ENCODE results near the gene VMP1. TPM values are rescaled to one million over a fixed set of nuclear protein-coding genes. Genes with fewer than 3 reads are reported as not detected.

VMP1 gene
- total RNA-seq, 1 donor from 2014 or later = 62.6 TPM

- no peak overlapping the region for H3K27ac Mint-ChIP-seq (ENCODE audit: unreplicated experiment)
- H3K36me3 Mint-ChIP-seq (ENCODE audit: low read depth) = peaks cover 9% of the 10 kb centered on the region
- TF ChIP-seq, protein P1, sequence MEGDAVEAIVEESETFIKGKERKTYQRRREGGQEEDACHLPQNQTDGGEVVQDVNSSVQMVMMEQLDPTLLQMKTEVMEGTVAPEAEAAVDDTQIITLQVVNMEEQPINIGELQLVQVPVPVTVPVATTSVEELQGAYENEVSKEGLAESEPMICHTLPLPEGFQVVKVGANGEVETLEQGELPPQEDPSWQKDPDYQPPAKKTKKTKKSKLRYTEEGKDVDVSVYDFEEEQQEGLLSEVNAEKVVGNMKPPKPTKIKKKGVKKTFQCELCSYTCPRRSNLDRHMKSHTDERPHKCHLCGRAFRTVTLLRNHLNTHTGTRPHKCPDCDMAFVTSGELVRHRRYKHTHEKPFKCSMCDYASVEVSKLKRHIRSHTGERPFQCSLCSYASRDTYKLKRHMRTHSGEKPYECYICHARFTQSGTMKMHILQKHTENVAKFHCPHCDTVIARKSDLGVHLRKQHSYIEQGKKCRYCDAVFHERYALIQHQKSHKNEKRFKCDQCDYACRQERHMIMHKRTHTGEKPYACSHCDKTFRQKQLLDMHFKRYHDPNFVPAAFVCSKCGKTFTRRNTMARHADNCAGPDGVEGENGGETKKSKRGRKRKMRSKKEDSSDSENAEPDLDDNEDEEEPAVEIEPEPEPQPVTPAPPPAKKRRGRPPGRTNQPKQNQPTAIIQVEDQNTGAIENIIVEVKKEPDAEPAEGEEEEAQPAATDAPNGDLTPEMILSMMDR (conservative IDR thresholded peaks at IDR 0.05) = no peak
- peak overlapping the region; percentile 15 for H3K4me3 Mint-ChIP-seq
- peaks cover 41% of the 10 kb centered on the region for H3K4me1 Mint-ChIP-seq
- no peaks in the 10 kb centered on the region for H3K9me3 Mint-ChIP-seq
- DNase-seq (ENCODE audit: low read depth, low spot score) = no peak
- no peaks in the 10 kb centered on the region for H3K27me3 Mint-ChIP-seq (ENCODE audit: low read depth)
These were observed 135.6 kb downstream of the VMP1 start for GRCh38 chr17:59842901-59843652.

DNA sequence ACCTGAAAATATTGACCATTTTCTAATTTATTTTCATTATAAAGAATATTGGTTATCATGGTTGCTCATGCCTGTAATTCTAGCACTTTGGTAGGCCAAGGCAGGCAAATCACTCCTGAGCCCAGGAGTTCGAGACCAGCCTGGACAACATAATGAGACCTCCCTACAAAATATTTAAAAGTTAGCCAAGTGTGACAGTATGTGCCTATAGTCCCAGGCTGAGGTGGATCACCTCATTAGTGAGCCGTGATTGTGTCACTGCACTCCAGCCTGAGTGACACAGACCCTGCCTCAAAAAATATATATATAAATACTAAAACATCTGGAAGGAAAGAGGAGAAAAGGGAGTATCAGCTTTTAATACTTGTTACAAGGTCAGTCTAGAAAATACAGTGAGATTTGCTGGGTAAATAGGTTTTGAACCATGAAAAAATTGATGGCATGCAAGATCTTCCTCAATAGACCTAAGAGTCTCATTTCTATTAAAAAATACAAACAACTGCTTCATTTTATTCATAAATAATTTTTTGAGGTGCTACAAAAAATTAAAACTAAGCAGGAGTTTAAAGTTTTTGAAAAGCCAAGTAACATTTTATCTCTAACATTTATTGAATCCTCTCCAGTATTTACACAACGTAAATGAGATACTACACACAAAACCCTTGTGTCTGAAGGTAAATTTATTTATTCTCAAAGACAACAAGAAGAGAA lies 137.6 kb downstream of the VMP1 start:
- TF ChIP-seq, protein P1 (conservative IDR thresholded peaks at IDR 0.05) = no peak
- Mint-ChIP-seq H3K9me3 (no peaks in the 10 kb centered on the region), H3K4me3 (no peak overlapping the region), H3K27ac (ENCODE audit: unreplicated experiment) (no peak overlapping the region), H3K36me3 (ENCODE audit: low read depth) (peaks cover 9% of the 10 kb centered on the region), H3K4me1 (peaks cover 22% of the 10 kb centered on the region), H3K27me3 (ENCODE audit: low read depth) (peaks cover 3% of the 10 kb centered on the region)
- DNase-seq (ENCODE audit: low read depth, low spot score) = no peak

- no peak overlapping the region for H3K4me3 Mint-ChIP-seq
- peaks cover 14% of the 10 kb centered on the region for H3K4me1 Mint-ChIP-seq
- no peaks in the 10 kb centered on the region for H3K9me3 Mint-ChIP-seq
- TF ChIP-seq, protein P1 (conservative IDR thresholded peaks at IDR 0.05) = no peak
- H3K27ac Mint-ChIP-seq (ENCODE audit: unreplicated experiment) = no peak overlapping the region
- H3K36me3 Mint-ChIP-seq (ENCODE audit: low read depth) = peaks cover 9% of the 10 kb centered on the region
- no peak for DNase-seq (ENCODE audit: low read depth, low spot score)
- H3K27me3 Mint-ChIP-seq (ENCODE audit: low read depth) = peaks cover 3% of the 10 kb centered on the region
These were observed 138.3 kb downstream of the VMP1 start for GRCh38 chr17:59845595-59846393.

DNA sequence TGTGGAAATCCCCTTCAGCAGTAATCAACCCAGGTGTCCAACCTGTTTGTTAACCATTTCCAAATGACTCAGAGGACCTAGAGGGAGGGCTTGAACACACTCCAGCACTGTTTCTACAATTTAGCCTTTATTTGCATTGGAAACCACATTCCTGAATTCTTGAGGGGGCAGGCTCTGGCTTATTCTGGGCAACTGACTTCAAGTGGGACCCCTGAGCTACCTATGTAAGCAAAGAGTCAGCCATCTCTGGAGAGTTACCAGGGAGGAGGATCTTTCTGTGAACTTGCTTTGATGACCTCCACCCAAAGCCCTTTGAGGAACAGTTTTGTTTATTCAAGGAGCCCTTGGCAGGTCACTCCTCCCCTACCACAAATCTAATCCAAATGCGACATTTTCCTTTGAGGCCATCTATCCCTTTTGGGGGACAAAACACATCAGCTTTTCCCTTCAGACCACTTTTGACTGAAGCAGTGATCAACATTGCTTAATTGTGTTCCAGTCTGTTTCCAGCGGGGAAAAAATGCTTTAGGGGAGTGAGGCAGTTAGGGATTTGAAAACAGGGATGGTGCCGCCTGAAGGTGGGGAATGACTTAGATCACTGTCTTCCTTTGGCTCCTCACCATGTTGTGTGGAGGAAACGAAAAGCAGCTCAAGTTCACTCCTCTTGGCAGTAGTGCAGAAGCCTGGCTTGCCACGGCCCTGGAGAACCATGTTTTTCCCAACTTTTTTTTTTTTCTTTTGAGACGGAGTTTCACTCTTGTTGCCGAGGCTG lies 139.1 kb downstream of the VMP1 start:
- H3K4me1 Mint-ChIP-seq = peaks cover 6% of the 10 kb centered on the region
- H3K27ac Mint-ChIP-seq (ENCODE audit: unreplicated experiment) = no peak overlapping the region
- DNase-seq (ENCODE audit: low read depth, low spot score) = no peak
- no peaks in the 10 kb centered on the region for H3K9me3 Mint-ChIP-seq
- no peak overlapping the region for H3K4me3 Mint-ChIP-seq
- TF ChIP-seq, protein P1 (conservative IDR thresholded peaks at IDR 0.05) = no peak
- H3K36me3 Mint-ChIP-seq (ENCODE audit: low read depth) = peaks cover 6% of the 10 kb centered on the region
- H3K27me3 Mint-ChIP-seq (ENCODE audit: low read depth) = peaks cover 3% of the 10 kb centered on the region

DNA sequence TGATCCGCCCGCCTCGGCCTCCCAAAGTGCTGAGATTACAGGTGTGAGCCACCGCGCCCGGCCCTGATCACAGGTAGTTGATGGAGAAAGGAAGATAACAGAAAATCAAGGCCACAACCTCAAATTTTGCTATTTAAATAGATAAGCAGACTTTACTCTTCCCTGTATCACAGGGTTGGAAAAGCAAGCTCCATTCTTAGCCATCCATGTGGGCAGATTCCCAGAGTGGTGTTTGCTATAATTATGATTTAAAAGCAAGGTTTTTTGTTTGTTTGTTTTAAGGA lies 140.9 kb downstream of the VMP1 start:
- Mint-ChIP-seq H3K4me3 (no peak overlapping the region), H3K27ac (ENCODE audit: unreplicated experiment) (no peak overlapping the region), H3K4me1 (peaks cover 5% of the 10 kb centered on the region), H3K9me3 (no peaks in the 10 kb centered on the region), H3K27me3 (ENCODE audit: low read depth) (peaks cover 3% of the 10 kb centered on the region), H3K36me3 (ENCODE audit: low read depth) (no peaks in the 10 kb centered on the region)
- no peak for DNase-seq (ENCODE audit: low read depth, low spot score)
- TF ChIP-seq, protein P1 (conservative IDR thresholded peaks at IDR 0.05) = no peak

Data from neural crest cell (in vitro differentiated cells).